Panc1 (cell line): Measurements from ENCODE around the gene SDC1.

Source experiments
- CTCF ChIP-seq: fragments of 450-650 bp; IDR thresholded peaks from 2 replicates; pipeline ENCODE4 v1.5.1; 2017; ENCODE audit warnings: mild to moderate bottlenecking
- POLR2AphosphoS5 ChIP-seq: IDR thresholded peaks from 2 replicates; pipeline ENCODE4 v1.6.1; 2012; ENCODE audit warnings: mild to moderate bottlenecking, low read depth, low read length, moderate library complexity
- REST ChIP-seq, 2 experiments: IDR thresholded peaks; 2 replicates each; pipeline ENCODE4 v1.6.1; 2011 to 2012; ENCODE audit warnings: low read depth in 2 of 2, control low read depth in 1 of 2, low read length in 1 of 2, mild to moderate bottlenecking in 1 of 2, moderate library complexity in 1 of 2; ENCODE audit not compliant: insufficient read depth in 1 of 2

GRCh38 chr2:20231159-20231558, 6.2 kb upstream of the SDC1 start:
- no peak for TF ChIP-seq CTCF
- no peak for TF ChIP-seq POLR2AphosphoS5
- TF ChIP-seq REST (IDR thresholded peaks at IDR 0.05; ENCODE audit: insufficient read depth in 1 of 2, low read depth in 2 of 2, low read length in 1 of 2), result no peak
